Peyer's patch (tissue), 4 donors: Measurements from ENCODE around the gene ANXA1. TPM values are rescaled to one million over a fixed set of nuclear protein-coding genes. Genes with fewer than 3 reads are reported as not detected.

Experiments
- DNase-seq, 3 donors: peaks; one replicate each; pipeline ENCODE4 v3.0.0-alpha.2; 2017 to 2019
- H3K27ac ChIP-seq, 4 donors: fragments of 200-600 bp; sonication (generic); one replicate each; pipeline ENCODE4 v1.5.1; 2016 to 2019
- H3K27me3 ChIP-seq, 2 donors: fragments of 200-600 bp; sonication (generic); one replicate each; pipeline ENCODE4 v1.5.1; 2019
- H3K36me3 ChIP-seq, 3 donors: fragments of 200-600 bp; sonication (generic); one replicate each; pipeline ENCODE4 v1.5.1; 2016 to 2019
- H3K4me1 ChIP-seq, 4 donors: fragments of 200-600 bp; sonication (generic); one replicate each; pipeline ENCODE4 v1.5.1; 2016 to 2019
- H3K4me3 ChIP-seq, 4 donors: fragments of 200-600 bp; sonication (generic); 1 replicate in 3 of 4; 2 replicates in 1 of 4; pipeline ENCODE4 v1.5.1; 2016 to 2019; ENCODE audit warnings: mild to moderate bottlenecking in 1 of 4
- H3K9me3 ChIP-seq, 4 donors: fragments of 200-600 bp; sonication (generic); one replicate each; pipeline ENCODE4 v1.5.1; 2016 to 2019; ENCODE audit warnings: mild to moderate bottlenecking in 1 of 4
- POLR2A ChIP-seq, 2 donors: fragments of 450-650 bp; IDR thresholded peaks; one replicate each; pipeline ENCODE4 v1.5.1; 2017; ENCODE audit warnings: antibody characterized with exemption in 2 of 2, mild to moderate bottlenecking in 2 of 2, moderate library complexity in 2 of 2
- total RNA-seq, 4 donors: library from RNA; depleted of rRNA; stranded (reverse); fragments of >200 nt; gene quantifications; one replicate each; pipeline ENCODE4 v1.1.0, GENCODE V29; 2016
- TF ChIP-seq, protein P1 (sequence below), 6 experiments: fragments of 450-650 bp in 4 of 6; fragments of 200-600 bp in 2 of 6; sonication (generic) in 1 of 6; IDR thresholded peaks; one replicate each; pipeline ENCODE4 v1.5.1; 2017 to 2019; ENCODE audit warnings: antibody characterized with exemption in 6 of 6, mild to moderate bottlenecking in 3 of 6, moderate library complexity in 1 of 6

The ANXA1 gene
- total RNA-seq, 4 donors from 2014 or later, result 13.5 to 223 (median 40.3) TPM

- H3K27me3 ChIP-seq, result no peaks in the 10 kb centered on the region
- H3K36me3 ChIP-seq, result no peaks in the 10 kb centered on the region
- no peaks in the 10 kb centered on the region for H3K9me3 ChIP-seq
- no peak overlapping the region for H3K4me3 ChIP-seq
- H3K27ac ChIP-seq, result no peak overlapping the region
- DNase-seq, result no peak
- TF ChIP-seq POLR2A (IDR thresholded peaks at IDR 0.05), result no peak
- TF ChIP-seq, protein P1, sequence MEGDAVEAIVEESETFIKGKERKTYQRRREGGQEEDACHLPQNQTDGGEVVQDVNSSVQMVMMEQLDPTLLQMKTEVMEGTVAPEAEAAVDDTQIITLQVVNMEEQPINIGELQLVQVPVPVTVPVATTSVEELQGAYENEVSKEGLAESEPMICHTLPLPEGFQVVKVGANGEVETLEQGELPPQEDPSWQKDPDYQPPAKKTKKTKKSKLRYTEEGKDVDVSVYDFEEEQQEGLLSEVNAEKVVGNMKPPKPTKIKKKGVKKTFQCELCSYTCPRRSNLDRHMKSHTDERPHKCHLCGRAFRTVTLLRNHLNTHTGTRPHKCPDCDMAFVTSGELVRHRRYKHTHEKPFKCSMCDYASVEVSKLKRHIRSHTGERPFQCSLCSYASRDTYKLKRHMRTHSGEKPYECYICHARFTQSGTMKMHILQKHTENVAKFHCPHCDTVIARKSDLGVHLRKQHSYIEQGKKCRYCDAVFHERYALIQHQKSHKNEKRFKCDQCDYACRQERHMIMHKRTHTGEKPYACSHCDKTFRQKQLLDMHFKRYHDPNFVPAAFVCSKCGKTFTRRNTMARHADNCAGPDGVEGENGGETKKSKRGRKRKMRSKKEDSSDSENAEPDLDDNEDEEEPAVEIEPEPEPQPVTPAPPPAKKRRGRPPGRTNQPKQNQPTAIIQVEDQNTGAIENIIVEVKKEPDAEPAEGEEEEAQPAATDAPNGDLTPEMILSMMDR (IDR thresholded peaks at IDR 0.05), result no peak
- H3K4me1 ChIP-seq, result no peaks in the 10 kb centered on the region
These were observed 59.4 kb downstream of the ANXA1 start for GRCh38 chr9:73210886-73211666.

DNA sequence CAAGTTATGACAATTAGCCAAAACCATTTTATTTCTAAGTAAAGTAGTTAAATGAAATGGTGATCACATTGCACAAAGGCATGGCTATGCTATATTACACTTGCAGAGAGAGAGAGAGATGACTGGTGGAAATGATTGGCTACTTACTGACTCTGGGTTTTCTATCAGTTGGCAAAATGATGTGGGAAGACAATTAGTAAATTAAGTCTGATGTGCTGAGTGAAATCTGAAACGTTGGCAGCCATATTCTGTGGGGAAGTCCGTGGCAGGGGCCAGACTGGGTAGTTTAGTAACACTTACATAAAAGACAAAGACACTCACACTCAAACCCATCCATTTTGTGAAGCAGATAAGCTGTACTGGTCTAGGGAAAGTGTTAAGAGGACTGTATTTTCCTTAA lies 61.6 kb downstream of the ANXA1 start:
- TF ChIP-seq, protein P1 (IDR thresholded peaks at IDR 0.05), result no peak
- TF ChIP-seq POLR2A (IDR thresholded peaks at IDR 0.05), result no peak
- H3K4me3 ChIP-seq, result no peak overlapping the region
- H3K27ac ChIP-seq, result no peak overlapping the region
- H3K27me3 ChIP-seq, result no peaks in the 10 kb centered on the region
- H3K9me3 ChIP-seq, result no peaks in the 10 kb centered on the region
- no peaks in the 10 kb centered on the region for H3K36me3 ChIP-seq
- no peak for DNase-seq
- H3K4me1 ChIP-seq, result no peaks in the 10 kb centered on the region

DNA sequence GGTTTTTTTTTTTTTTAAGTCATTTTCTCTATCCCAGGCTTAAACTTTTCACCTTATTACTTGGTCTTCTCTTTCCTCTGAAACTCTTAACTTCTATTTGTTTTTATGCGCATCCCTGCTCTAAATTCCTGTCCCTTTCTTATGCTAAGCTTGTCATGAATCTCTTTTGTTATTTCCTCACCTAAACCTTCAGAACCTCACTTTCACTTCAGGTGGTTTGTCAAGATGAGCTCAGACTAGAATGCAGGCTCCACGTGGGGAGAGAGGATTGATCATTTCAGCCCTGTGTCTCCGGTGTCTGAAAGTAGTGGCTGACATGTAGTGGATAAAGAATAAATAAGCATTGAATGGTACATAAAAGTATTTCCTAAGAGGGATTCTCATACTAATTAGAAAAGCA lies 63.6 kb downstream of the ANXA1 start:
- Histone ChIP-seq H3K4me3 (no peak overlapping the region), H3K36me3 (no peaks in the 10 kb centered on the region), H3K4me1 (no peaks in the 10 kb centered on the region), H3K27ac (no peak overlapping the region), H3K27me3 (no peaks in the 10 kb centered on the region), H3K9me3 (no peaks in the 10 kb centered on the region)
- no peak for DNase-seq
- TF ChIP-seq POLR2A (IDR thresholded peaks at IDR 0.05), result no peak
- TF ChIP-seq, protein P1 (IDR thresholded peaks at IDR 0.05), result no peak

GRCh38 chr9:73216100-73216499 lies 64.4 kb downstream of the ANXA1 start:
- Histone ChIP-seq H3K27ac (no peak overlapping the region), H3K4me1 (no peaks in the 10 kb centered on the region), H3K9me3 (no peaks in the 10 kb centered on the region), H3K4me3 (no peak overlapping the region), H3K36me3 (no peaks in the 10 kb centered on the region), H3K27me3 (no peaks in the 10 kb centered on the region)
- no peak for DNase-seq
- TF ChIP-seq, protein P1 (IDR thresholded peaks at IDR 0.05), result no peak
- TF ChIP-seq POLR2A (IDR thresholded peaks at IDR 0.05), result no peak

Other genes starting within 250 kb of the ANXA1 start
- gene ALDH1A1, start 198.8 kb upstream of the ANXA1 start, total RNA-seq, result 100 to 1,000 TPM; 184 to 561 (median 251) TPM